ENCODE results near the gene POLN.
"Not testable (repeated sequence)": the region's sequence is repeated elsewhere in the genome, so short reads cannot be mapped to it uniquely, and the experiment has no call there.

DNA sequence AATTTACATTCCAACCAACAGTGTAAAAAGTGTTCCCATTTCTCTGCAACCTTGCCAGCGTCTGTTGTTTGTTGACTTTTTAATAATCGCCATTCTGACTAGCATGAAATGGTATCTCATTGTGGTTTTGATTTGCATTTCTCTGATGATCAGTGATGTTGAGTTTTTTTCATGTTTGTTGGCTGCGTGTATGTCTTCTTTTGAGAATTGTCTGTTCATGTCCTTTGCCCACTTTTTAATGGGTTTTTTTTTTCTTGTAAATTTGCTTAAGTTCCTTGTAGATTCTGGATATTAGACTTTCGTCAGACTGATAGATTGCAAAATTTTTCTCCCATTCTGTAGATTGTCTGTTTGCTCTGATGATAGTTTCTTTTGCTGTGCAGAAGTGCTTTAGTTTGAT is 214.8 kb downstream of the POLN start:
- TF ChIP-seq, protein P1, sequence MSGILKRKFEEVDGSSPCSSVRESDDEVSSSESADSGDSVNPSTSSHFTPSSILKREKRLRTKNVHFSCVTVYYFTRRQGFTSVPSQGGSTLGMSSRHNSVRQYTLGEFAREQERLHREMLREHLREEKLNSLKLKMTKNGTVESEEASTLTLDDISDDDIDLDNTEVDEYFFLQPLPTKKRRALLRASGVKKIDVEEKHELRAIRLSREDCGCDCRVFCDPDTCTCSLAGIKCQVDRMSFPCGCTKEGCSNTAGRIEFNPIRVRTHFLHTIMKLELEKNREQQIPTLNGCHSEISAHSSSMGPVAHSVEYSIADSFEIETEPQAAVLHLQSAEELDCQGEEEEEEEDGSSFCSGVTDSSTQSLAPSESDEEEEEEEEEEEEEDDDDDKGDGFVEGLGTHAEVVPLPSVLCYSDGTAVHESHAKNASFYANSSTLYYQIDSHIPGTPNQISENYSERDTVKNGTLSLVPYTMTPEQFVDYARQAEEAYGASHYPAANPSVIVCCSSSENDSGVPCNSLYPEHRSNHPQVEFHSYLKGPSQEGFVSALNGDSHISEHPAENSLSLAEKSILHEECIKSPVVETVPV (CRISPR knock-in tag; IDR thresholded peaks at IDR 0.05): not testable (repeated sequence)
- TF ChIP-seq, protein P2, sequence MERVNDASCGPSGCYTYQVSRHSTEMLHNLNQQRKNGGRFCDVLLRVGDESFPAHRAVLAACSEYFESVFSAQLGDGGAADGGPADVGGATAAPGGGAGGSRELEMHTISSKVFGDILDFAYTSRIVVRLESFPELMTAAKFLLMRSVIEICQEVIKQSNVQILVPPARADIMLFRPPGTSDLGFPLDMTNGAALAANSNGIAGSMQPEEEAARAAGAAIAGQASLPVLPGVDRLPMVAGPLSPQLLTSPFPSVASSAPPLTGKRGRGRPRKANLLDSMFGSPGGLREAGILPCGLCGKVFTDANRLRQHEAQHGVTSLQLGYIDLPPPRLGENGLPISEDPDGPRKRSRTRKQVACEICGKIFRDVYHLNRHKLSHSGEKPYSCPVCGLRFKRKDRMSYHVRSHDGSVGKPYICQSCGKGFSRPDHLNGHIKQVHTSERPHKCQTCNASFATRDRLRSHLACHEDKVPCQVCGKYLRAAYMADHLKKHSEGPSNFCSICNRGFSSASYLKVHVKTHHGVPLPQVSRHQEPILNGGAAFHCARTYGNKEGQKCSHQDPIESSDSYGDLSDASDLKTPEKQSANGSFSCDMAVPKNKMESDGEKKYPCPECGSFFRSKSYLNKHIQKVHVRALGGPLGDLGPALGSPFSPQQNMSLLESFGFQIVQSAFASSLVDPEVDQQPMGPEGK (CRISPR knock-in tag; IDR thresholded peaks at IDR 0.05; ENCODE audit: borderline replicate concordance): not testable (repeated sequence)
- TF ChIP-seq ZFP3 (CRISPR knock-in tag; IDR thresholded peaks at IDR 0.05); BACH2 (CRISPR knock-in tag; IDR thresholded peaks at IDR 0.05; ENCODE audit: borderline replicate concordance); ZNF70 (CRISPR knock-in tag; IDR thresholded peaks at IDR 0.05); GLIS3 (CRISPR knock-in tag; IDR thresholded peaks at IDR 0.05); ARNTL (CRISPR knock-in tag; IDR thresholded peaks at IDR 0.05; ENCODE audit: borderline replicate concordance, low read depth); ZC3H10 (CRISPR knock-in tag; IDR thresholded peaks at IDR 0.05); PPARA (CRISPR knock-in tag; IDR thresholded peaks at IDR 0.05; ENCODE audit: borderline replicate concordance); ESRRG (CRISPR knock-in tag; IDR thresholded peaks at IDR 0.05); RARB (CRISPR knock-in tag; IDR thresholded peaks at IDR 0.05): not testable (repeated sequence)
- TF ChIP-seq, protein P3, sequence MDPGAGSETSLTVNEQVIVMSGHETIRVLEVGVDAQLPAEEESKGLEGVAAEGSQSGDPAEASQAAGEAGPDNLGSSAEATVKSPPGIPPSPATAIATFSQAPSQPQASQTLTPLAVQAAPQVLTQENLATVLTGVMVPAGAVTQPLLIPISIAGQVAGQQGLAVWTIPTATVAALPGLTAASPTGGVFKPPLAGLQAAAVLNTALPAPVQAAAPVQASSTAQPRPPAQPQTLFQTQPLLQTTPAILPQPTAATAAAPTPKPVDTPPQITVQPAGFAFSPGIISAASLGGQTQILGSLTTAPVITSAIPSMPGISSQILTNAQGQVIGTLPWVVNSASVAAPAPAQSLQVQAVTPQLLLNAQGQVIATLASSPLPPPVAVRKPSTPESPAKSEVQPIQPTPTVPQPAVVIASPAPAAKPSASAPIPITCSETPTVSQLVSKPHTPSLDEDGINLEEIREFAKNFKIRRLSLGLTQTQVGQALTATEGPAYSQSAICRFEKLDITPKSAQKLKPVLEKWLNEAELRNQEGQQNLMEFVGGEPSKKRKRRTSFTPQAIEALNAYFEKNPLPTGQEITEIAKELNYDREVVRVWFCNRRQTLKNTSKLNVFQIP (CRISPR knock-in tag; IDR thresholded peaks at IDR 0.05; ENCODE audit: borderline replicate concordance, low read depth): not testable (repeated sequence)

All from SK-N-SH treated with all-trans-retinoic acid at 6 μM for 48 hours (cell line).